Smooth muscle cell (in vitro differentiated cells): ENCODE results near the gene FLVCR2. TPM values are rescaled to one million over a fixed set of nuclear protein-coding genes. Genes with fewer than 3 reads are reported as not detected.
A peak's percentile ranks its signal among the peaks of the same experiment; 100 is the strongest.

Source experiments
- DNase-seq: peaks from one replicate; lab custom pipeline; 2025; ENCODE audit not compliant: unreplicated experiment; lab: John Stamatoyannopoulos, UW
- H2AFZ ChIP-seq: fragments of 200-600 bp; sonication (generic); 2 replicates; pipeline ENCODE4 v1.6.0; 2016; ENCODE audit warnings: antibody characterized with exemption, low read depth, mild to moderate bottlenecking
- H3F3A ChIP-seq: fragments of 200-600 bp; sonication (generic); 2 replicates; pipeline ENCODE4 v1.6.0; 2017; ENCODE audit warnings: antibody characterized with exemption, low read depth
- H3K27ac ChIP-seq: fragments of 200-600 bp; sonication (generic); 2 replicates; pipeline ENCODE4 v1.5.1; 2016; ENCODE audit warnings: low read depth, mild to moderate bottlenecking
- H3K27me3 ChIP-seq: fragments of 200-600 bp; sonication (generic); 2 replicates; pipeline ENCODE4 v1.6.1; 2016; ENCODE audit warnings: low read depth, mild to moderate bottlenecking
- H3K36me3 ChIP-seq: fragments of 200-600 bp; sonication (generic); 2 replicates; pipeline ENCODE4 v1.5.1; 2016; ENCODE audit warnings: low read depth
- H3K4me1 ChIP-seq: fragments of 200-600 bp; sonication (generic); 2 replicates; pipeline ENCODE4 v1.5.1; 2016; ENCODE audit warnings: low read depth
- H3K4me2 ChIP-seq: fragments of 200-600 bp; sonication (generic); 2 replicates; pipeline ENCODE4 v1.6.0; 2016; ENCODE audit warnings: mild to moderate bottlenecking
- H3K4me3 ChIP-seq: fragments of 200-600 bp; sonication (generic); 2 replicates; pipeline ENCODE4 v1.5.1; 2016; ENCODE audit warnings: mild to moderate bottlenecking
- H3K79me2 ChIP-seq: fragments of 200-600 bp; sonication (generic); 2 replicates; pipeline ENCODE4 v1.6.0; 2016; ENCODE audit warnings: low read depth, mild to moderate bottlenecking
- H3K9ac ChIP-seq: fragments of 200-600 bp; sonication (generic); 2 replicates; pipeline ENCODE4 v1.6.0; 2016; ENCODE audit warnings: low read depth
- H3K9me3 ChIP-seq: fragments of 200-600 bp; sonication (generic); replicated peaks from 2 replicates; pipeline ENCODE4 v1.5.1; 2016; ENCODE audit warnings: low read depth
- H4K20me1 ChIP-seq: fragments of 200-600 bp; sonication (generic); 2 replicates; pipeline ENCODE4 v1.6.0; 2016; ENCODE audit warnings: low read depth
- CTCF ChIP-seq: fragments of 200-600 bp; sonication (generic); IDR thresholded peaks from 2 replicates; pipeline ENCODE4 v1.5.1; 2017; ENCODE audit warnings: borderline replicate concordance, mild to moderate bottlenecking, antibody characterized with exemption; ENCODE audit not compliant: insufficient read depth, poor library complexity, severe bottlenecking
- WGBS: methylation state at CpG from one replicate; pipeline ENCODE4 v1.1.7; 2016; ENCODE audit warnings: low lambda C conversion rate; 5-methylcytosine and 5-hydroxymethylcytosine counted together
- polyA plus RNA-seq: library from polyadenylated mRNA; unstranded; fragments of >200 nt; fragmentation: Nextera tagmentation; extraction: Ambion mirVana; gene quantifications from 2 replicates; pipeline ENCODE4 v1.2.1, GENCODE V29; 2016
- total RNA-seq: library from RNA; depleted of rRNA; stranded (reverse); fragments of >200 nt; gene quantifications from 2 replicates; pipeline ENCODE4 v1.2.3, GENCODE V29; 2014

The FLVCR2 gene
- total and polyA plus RNA-seq, 2 experiments from 2014 or later: 3.0 to 13.3 TPM

DNA sequence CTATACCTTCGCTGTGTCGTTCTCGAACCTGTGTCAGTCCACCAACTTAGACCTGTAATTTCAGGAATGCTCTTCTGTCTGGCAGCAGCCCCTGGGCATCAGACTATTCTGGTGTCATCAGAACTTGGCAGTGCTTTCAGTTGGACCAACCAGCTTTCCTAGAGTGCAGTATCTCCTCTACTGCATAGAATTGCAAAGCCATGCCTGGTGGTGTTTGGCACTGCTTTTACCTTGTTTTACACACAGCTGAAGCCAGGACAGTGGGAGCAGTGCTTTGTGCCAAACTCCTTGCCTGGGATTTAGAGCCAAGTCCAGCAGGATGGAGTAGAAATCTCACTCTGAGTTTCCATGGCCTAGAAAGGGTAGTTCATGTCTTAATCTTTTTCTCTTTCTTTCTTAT, 1.5 kb downstream of the FLVCR2 start:
- H4K20me1 ChIP-seq: no peaks in the 10 kb centered on the region
- no peak overlapping the region for H3K9ac ChIP-seq
- H3K79me2 ChIP-seq: no peaks in the 10 kb centered on the region
- H3K36me3 ChIP-seq: no peaks in the 10 kb centered on the region
- peak overlapping the region; percentile 96 for H3K4me2 ChIP-seq
- H3K4me1 ChIP-seq: peaks cover 20% of the 10 kb centered on the region
- no peak overlapping the region for H3K27ac ChIP-seq
- peaks cover 5% of the 10 kb centered on the region for H3K27me3 ChIP-seq
- no peak for DNase-seq
- H3K4me3 ChIP-seq: peak overlapping the region; percentile 67
- peaks cover 3% of the 10 kb centered on the region for H3F3A ChIP-seq
- 98% methylated on average over 3 of the region's 3 CpGs for WGBS
- no peak for TF ChIP-seq CTCF
- H2AFZ ChIP-seq: no peak overlapping the region
- no peaks in the 10 kb centered on the region for H3K9me3 ChIP-seq

GRCh38 chr14:75587388-75587787, 9.0 kb downstream of the FLVCR2 start:
- no peaks in the 10 kb centered on the region for H3K27me3 ChIP-seq
- H3K9ac ChIP-seq: no peak overlapping the region
- H3K4me2 ChIP-seq: no peak overlapping the region
- no peak for DNase-seq
- peaks cover 5% of the 10 kb centered on the region for H3K4me1 ChIP-seq
- no peaks in the 10 kb centered on the region for H4K20me1 ChIP-seq
- no peak overlapping the region for H3K27ac ChIP-seq
- no peaks in the 10 kb centered on the region for H3K79me2 ChIP-seq
- H2AFZ ChIP-seq: no peak overlapping the region
- TF ChIP-seq CTCF: no peak
- H3F3A ChIP-seq: no peaks in the 10 kb centered on the region
- H3K9me3 ChIP-seq: no peaks in the 10 kb centered on the region
- H3K4me3 ChIP-seq: no peak overlapping the region
- H3K36me3 ChIP-seq: no peaks in the 10 kb centered on the region

DNA sequence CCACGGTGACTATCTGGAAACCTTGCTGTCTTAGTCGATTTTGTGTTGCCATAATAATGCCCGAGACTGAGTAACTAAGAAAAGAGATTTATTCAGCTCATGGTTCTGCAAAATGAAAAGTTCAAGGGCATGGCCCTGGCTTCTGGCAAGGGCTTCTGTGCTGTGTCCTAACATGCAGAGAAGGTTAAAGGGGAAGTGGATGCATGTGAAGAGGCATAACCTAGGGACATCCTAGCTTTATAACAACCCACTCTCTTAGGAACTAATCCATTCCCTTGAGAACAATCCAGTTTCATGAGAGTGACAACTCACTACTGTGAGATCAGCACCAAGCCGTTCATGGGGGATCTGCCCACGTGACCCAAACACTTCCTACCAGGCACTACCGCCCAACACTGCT, 11.5 kb downstream of the FLVCR2 start:
- Histone ChIP-seq H3K4me1 (peaks cover 5% of the 10 kb centered on the region), H3K27ac (no peak overlapping the region), H3K4me3 (no peak overlapping the region), H4K20me1 (no peaks in the 10 kb centered on the region), H3K36me3 (no peaks in the 10 kb centered on the region), H3K4me2 (no peak overlapping the region), H2AFZ (no peak overlapping the region), H3F3A (no peaks in the 10 kb centered on the region), H3K9me3 (no peaks in the 10 kb centered on the region), H3K9ac (no peak overlapping the region), H3K27me3 (no peaks in the 10 kb centered on the region), H3K79me2 (no peaks in the 10 kb centered on the region)
- WGBS: 95% methylated on average over 6 of the region's 6 CpGs
- no peak for DNase-seq
- no peak for TF ChIP-seq CTCF

DNA sequence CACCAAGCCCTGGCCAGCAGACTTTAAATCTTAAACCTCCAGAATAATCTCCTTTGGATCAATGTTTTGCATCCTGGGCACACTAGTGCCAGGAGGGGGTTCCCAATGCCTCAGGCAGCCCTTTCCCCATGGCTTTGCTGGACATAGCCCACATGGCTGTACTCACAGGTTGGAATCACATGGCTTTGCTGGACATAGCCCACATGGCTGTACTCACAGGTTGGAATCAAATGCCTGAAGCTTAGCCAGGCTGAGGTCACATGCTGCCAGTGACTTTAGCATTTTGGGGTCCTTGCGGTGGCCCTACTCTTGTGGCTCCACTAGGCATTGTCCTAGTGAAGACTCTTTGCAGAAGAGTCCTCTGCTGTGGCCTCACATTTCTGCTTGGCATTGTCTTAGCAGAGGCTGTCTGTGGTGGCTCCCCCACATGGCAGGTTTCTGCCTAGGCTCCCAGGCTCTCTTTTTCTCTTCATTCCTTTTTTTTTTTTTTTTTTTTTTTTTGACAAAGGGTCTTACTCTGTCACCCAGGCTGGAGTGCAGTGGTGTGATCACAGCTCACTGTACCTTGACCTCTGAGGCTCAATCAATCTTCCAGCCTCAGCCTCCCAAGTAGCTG, 13.0 kb downstream of the FLVCR2 start:
- Histone ChIP-seq H2AFZ (no peak overlapping the region), H3K27ac (no peak overlapping the region), H3K9me3 (no peaks in the 10 kb centered on the region), H3K9ac (no peak overlapping the region), H4K20me1 (no peaks in the 10 kb centered on the region), H3K4me3 (no peak overlapping the region), H3K79me2 (no peaks in the 10 kb centered on the region), H3K36me3 (no peaks in the 10 kb centered on the region), H3K4me2 (no peak overlapping the region), H3K4me1 (peaks cover 5% of the 10 kb centered on the region), H3K27me3 (no peaks in the 10 kb centered on the region), H3F3A (no peaks in the 10 kb centered on the region)
- TF ChIP-seq CTCF: no peak
- DNase-seq: no peak
- 100% methylated on average over 1 of the region's 1 CpG for WGBS
